HG03442 (cell line): ENCODE data around the gene SPSB1.
A peak's percentile ranks its signal among the peaks of the same experiment; 100 is the strongest.
"Not testable (repeated sequence)": the region's sequence is repeated elsewhere in the genome, so short reads cannot be mapped to it uniquely, and the experiment has no call there.

Source experiments
- ATAC-seq: cut with Tn5 transposase; IDR thresholded peaks from one replicate; pipeline ENCODE4 v1.9.1; 2021; ENCODE audit warnings: mild to moderate bottlenecking, moderate library complexity; ENCODE audit not compliant: unreplicated experiment

The SPSB1 gene

DNA sequence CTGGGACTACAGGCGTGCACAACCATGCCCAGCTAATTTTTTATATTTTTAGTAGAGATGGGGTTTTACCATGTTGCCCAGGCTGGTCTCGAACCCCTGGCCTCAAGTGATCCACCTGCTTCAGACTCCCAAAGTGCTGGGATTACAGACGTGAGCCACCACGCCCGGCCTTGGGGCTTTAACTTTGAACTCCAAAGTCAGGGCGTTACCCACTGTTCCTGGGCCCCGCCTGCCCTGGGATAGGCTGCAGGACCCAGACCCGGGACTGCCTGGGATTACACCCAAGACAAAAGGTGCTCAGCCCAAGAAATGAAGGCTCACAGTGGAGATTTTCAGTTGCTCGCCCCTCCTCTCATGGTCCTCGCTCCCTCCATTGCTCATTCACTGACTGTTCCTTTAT is 92.7 kb downstream of the SPSB1 start:
- ATAC-seq, result not testable (repeated sequence)

DNA sequence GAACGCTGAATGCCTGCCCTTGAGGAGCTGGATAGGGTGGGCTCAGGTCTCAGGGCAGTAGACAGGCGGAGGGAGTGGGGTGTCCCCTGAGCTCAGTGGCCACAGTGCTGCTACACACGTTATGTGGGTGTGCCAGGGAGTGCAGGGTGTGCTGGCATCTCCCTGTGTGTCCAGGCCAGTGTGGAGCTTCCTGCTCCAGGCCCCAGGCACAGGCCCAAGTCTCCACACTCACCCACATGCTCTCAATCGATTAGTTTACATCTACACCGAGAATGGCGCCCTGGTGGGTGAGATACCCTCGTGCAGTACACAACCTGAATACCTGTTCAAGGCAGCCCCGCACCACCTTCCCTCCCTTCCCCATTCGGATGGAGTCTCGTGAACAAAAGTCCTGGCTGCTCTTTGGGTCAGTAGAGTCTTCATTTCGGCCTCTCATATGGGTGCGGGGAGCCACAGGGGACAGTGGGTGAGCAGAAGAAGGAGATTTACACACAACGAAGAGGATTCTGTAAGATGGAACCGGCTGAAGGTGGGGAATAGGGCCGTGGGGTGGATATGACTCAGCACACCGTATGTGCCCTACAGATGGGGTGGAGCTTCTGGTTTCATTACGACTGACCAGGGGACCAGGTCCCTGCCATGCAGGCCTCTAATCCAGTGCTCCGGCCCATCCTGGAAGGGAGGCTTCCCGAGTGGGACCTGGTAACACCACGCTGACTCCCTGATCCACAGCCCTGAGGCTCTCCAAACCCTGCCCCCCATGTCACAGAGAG is 93.3 kb downstream of the SPSB1 start:
- ATAC-seq, result peak; percentile 42

DNA sequence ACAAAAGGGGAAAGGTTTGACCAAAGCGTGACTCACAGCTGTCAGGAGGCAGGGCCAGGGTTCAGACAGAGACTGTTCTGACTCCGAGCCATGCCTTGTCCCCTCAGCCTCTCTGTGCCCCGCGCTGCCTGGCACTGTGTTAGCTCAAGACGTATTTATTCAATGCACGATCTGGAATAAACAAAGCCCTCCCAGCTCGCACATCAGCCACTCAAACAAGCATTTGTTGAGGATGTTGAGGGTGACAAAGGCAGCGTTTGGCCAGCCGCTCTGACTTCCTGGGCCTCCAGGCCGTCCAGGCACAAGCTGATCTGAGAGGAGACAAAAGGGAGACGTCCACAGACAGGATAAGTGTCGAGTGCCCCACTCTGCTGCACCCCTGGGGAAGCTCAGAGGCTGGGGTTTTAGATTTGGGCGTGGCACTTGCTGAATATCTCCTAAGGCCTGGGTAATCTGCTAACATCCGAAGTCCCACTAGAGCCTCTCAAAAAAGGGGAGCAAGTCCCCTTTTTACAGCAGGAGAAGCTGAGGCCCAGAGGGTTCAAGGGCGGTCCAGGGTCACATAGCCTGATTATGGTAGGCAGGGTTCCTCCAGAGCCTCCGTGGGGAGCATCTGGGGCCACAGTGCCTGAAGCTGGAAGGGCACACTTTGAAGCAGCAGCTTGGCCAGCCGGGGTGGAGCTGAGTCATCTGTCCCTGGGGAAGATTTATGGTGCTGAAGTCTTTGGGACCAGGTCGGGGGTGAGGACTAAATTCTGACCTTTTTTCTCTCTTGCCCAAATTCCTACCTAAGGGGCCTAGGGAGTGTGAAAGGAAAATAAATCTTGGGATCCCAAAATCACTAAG is 95.9 kb downstream of the SPSB1 start:
- no peak for ATAC-seq

DNA sequence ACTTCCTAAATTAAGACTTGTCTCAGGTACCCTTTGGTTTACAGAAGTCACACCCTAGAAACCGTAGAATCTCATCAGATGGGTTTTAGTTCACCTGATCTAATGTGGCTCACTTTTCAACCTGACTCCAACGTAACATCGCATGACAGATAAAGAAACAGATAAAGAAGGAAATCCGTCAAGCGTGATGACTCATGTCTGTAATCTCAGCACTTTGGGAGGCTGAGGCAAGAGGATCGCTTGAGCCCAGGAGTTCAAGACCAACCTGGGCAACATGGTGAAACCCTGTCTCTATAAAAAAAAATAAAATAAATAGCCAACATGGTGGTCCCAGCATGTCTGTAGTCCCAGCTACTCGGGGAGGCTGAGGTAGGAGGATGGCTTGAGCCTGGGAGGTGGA is 97.3 kb downstream of the SPSB1 start:
- no peak for ATAC-seq

DNA sequence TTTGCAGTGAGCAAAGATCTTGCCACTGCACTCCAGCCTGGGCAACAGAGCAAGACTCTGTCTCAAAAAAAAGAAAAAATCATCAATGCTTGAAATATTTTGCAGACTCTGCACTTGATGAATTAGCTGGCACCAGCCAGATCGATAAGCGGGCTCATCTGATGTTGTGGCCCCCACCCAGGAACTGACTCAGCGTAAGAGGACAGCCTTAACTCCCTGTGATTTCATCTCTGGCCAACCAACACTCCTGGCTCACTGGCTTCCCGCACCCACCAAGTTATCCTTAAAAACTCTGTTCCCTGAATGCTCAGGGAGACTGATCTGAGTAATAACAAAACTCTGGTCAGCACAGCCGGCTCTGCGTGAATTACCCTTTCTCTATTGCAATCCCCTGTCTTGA is 98.9 kb downstream of the SPSB1 start:
- ATAC-seq, result no peak

DNA sequence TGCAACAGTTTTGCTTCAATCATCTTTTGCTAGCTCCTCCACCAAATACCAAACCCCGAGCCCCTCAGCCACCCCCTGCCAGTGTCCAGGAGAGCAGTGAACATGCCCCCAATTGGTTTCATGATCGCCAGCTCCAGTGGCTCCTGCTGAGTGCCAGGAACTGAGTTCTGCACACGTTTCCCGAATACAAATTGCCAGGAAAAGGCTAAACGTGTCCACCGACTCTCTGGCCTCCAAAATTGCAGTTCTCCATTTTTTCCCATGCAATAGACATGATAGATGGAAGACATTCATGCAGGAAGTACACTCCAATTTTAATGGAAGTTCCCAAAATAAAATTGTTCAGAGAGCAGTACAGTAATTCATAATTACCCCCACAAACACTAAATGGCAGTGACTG is 101.3 kb downstream of the SPSB1 start:
- ATAC-seq, result no peak

DNA sequence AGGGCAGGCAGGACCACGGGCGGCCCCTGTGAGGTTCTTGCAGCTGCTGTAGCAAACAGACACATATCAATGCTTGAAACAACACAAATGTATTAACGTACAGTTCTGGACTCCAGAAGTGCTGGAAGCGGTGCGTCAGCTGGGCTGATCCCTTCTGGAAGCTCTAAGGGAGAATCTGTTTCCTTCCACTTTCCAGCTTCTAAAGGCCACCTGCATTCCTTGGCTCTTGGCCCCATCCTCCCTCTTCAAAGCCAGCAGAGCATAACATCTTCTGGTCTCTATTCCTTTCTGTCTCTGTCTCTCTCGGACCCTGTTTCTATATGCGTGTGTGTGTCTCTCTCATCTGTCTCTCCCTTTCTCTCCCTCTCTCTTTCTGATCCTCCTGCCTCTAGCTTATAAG is 102.3 kb downstream of the SPSB1 start:
- ATAC-seq, result no peak

DNA sequence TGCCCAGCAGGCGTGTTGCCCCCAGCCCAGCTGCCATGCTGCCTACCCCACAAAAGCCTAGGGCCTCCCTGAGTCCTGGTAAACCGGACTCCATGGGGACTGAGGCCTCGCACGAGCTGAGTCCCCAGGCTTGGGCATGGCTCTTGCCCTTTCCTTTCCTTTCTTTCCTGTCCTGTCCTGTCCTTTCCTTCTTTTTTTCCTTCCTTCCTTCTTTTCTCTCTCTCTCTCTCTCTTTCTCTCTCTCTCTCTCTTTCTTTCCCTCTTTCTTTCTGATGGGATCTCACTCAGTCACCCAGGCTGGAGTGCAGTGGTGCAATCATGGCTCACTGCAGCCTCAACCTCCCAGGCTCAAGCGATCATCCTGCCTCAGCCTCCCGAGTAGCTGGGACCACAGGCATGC is 104.4 kb downstream of the SPSB1 start:
- no peak for ATAC-seq

DNA sequence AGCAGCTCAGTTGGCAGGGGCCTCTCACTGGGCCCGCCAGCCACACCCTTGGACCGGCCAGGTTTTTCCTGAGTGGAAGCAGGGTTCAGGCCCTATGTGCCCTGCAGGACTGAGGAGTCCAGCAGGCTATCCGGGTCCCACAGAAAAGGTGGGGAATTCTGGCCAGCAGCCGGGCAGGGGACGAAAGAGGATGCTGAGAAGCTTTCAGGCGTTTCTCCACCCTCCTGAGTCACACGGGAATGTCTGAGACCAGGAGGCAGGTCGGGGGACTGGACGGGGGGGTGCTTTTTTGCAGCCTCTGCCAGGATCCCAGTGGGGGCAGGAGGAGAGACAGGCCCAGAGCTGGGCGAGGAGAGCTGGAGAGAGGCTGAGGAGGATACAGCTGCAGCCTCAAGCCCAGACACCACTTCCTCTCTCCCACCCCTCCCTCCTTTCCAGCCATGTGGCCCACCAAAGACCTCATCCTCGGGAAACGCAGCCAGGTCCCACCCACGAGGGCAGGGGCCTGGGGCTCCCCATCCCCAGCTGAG is 105.4 kb downstream of the SPSB1 start:
- no peak for ATAC-seq

DNA sequence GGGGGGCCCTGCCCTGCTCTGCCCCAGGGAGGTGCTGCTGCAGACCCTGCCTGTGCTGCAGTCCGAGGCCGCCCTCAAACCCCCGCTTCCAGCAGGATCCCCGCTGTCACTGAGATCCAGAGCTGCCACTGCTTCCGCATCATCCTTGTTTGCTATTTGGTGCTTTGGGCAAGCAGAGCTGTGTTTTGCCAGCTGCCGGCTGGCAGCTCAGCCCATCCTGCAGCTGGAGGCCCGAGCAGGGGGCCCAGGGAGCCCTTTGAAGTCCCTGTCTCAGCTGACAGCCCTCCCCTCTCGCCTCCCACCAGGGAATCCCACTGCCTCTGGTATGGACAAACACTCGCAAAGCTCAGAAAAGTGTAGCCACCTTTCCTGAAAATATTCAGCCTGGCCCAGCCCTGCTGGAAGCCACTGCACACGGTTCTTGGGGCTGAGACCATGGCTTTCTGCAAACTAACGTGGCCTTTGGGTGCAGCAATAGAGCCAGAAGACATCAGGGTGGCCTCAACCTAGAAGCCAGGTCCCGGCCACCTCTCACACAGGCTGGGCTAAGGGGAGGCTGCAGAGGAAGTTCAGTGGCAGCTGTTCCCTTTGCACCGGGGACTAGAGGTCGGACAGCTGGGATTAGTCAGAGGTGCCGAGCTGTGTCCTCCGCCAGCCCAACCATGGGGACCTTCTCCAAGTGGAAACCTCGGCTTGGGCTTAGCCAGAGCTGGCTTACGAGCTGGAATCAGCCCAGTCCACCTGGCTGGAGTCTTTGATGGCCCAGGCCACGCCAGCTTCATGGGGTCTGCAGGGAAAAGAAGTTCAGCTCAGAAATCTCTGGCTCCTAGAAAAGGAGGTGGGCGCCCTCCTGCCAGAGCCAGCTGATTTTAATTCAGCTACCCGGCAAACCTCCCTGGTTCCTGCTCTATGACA is 107.1 kb downstream of the SPSB1 start:
- ATAC-seq, result no peak

DNA sequence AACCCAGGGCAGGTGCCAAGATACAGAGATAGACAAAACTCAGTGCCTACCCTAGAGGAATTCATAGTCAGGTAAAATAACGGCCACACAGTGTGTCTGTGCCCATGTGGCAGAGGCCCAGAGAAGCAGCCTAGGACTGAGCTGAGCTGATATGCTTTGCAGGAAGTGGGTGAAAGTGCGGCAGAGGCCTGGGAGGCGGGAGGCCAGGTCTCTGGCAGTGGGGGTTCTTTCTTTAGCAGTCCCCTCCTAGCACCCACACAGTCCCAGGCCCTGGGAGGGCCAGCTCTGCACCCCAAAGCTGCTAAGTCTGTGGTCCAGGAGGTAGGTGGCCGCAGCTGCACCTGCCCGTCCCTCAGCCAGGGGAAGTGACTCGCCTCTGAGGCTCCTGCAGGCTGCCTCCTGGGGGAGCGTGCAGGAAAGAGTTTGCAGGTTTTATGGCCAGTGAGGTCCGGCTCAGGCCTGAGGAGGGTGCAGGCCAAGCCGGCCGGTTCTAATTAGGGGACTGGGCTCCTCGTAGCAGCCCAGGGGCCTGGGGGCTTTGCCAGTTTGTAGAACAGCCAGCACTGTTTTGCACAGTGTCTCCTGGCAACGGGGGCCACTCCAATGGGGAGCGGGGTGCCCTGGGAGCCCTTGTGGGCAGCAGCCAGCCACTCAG is 107.9 kb downstream of the SPSB1 start:
- ATAC-seq, result no peak

DNA sequence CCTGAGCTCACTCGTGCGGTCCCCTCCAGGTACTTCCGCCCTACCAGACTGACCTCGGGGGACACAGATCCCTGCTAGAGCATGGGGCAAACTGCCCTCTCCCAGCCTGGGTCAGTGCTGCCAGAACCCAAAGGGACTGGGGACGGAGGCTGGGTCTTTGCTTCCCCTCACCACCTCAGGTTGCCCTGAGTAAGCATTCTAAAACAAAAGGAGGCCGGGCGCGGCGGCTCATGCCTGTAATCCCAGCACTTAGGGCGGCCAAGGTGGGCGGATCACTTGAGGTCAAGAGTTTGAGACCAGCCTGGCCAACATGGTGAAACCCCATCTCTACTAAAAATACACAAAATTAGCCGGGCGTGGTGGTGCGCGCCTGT is 108.4 kb downstream of the SPSB1 start:
- no peak for ATAC-seq

DNA sequence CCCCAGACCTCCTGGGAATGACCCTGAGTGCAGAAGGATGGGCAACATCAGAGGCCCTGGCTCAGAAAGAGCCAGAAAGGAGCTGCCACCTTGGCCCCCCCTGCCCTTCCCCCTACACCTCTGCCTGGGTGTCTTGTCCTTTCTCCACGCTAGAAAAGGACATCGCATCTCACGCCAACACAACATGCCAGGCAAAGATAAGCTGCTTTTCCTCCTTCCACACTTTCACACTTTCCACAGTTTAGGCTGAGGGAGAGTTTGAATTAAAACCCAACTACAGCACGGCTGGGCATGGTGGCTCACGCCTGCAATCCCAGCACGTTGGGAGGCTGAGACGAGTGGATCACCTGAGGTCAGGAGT is 109.5 kb downstream of the SPSB1 start:
- ATAC-seq, result no peak

DNA sequence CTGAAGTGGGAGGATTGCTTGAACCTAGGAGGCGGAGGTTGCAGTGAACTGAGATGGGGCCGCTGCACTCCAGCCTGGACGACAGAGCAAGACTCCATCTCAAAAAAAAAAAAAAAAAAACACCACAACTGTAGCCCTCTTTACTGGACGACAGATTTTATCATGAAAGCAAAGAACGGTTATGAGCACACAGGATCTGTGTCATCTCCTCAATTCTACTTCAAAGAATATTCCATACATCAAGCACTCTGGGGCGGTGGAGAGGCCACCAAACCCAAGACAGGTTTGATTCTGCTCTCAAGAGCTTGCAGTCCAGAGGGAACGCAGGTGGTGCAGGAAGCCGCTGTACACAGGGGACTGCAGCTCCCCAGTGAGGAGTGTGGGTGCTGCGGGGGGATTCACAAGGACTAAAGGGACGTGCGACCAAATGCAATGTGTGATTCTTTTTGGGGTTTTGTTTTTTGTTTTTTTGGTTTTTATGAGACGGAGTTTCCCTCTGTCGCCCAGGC is 110.1 kb downstream of the SPSB1 start:
- no peak for ATAC-seq

DNA sequence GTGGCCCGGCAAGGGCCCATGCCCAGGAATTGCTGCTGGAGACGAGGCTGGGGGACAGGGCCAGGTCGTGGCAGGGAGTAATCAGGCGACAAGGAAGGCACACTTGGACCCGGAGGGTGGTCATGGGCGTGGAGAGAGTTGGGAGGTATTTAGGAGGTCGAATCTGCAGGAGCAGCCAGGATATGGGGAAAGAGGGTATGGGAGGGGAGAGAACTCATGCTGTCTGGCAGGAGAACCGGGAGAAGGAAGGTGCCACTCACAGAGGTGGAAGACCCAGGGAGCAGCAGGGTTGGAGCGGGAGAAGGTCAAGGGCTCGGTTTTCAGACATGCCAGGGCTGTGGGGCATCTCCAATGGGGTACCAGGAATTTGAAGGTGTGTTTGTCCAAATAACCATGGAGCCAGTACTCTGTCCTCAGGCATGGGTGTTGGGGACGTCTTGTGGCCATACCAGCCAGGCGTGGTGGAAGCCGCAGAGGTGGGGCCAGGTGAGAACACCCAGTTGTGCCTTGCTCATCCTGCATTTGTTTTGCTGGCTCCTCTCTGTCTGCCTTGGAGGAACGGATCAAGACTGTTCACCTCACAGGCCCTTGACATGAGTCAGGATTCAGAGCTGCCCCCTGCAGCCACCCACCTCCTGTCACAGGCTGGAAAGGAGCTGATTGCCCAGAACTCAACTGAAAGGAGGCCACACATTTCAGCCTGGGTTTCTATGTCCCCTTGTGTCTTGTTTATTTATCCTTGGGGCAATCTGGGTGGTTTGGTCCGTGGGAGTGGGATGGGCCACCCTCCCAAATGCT is 111.6 kb downstream of the SPSB1 start:
- ATAC-seq, result no peak

DNA sequence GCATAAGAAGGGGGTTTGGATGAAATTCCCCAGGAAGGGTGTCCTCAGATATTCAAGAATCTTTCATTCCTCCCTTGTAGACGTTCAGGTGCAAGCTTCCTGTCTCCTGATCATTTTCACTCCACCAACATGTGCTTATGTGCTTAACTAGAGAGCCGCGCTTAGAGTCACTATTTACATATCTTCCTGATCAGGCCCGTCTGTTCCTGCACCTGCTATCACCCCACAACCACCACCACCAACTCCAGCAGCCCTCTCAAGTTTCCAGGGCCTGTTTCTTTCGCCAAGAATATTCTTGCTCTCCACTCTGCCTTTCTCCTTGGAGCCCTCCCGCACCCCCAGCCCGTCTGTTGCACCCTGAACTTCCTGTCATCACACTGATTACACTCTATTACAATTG is 113.4 kb downstream of the SPSB1 start:
- no peak for ATAC-seq

DNA sequence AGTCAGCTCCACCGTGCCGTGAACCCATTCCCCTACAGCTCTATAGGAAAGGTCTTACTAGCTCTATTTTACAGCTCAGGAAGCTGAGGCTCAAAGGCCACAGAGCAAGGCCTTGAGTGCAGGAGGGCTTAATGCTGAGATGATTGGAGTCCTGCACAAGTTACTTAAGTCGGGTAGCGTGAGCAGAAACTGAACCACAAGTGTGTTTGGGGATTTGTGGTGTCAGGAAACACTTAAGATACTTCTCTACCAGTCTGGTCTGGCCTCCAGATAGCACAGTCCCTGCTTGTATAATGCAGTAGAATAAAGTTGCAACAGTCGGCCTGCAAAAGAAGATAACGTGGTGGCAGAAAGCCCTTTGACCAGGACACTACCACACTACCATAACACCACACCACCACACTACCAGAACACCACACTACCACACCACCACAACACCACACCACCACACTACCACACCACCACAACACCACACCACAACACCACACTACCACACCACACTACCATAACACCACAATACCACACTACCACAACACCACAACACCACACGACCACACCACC is 118.1 kb downstream of the SPSB1 start:
- no peak for ATAC-seq

DNA sequence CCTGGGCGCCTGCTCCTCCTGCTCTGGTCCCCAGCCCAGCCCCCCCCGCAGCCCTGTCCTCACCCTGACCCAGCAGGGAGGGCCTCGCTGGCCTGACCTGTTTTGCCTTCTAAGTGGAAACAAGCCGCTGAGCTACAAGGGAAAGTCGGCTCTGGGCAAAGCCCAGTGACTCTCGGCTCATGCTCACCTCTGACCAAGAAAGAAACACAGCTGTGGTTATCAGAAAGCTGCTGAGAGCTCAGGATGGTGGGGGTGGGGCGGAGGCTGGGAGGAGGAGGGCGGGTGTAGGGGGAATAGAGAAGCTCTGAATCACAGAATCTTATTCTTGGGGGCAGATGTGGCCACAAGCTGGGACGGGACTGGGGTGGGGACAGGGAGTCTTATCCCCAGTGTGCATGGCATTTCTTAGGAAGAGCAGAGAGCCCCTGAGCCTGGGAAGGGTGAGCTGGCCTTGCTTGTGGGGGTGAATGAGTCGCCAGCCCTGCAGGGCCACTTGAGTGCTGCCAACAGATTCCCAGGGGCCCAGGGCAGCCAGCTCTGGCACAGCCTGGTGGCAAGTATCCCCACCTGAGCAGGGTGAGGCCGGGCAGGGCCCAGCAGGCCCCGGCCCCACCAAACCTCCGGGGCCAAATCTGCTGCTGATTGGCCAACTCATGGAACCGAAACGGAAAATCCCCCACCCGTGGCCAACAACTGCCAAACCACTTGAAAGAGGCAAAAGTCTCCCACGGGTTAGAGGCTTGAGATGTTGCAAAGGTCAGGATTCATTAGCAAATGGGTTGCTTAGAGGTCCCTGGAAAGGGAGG is 120.6 kb downstream of the SPSB1 start:
- peak; percentile 53 for ATAC-seq

DNA sequence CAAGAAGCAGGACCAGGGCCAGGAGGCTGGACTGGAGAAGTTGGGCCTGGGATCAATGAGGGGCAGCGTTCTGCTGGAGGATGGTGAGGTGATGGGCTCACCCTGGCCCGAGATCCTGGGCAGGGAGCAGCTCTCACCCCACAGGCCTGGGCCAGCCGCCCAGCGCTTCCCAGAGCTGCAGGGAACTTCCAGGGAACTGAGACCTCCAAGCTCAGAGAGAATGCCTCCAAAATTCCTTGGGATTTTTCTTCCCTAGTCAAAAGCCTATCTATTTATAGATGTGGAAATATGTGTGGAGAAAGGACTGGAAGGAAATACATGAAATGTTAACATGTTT is 121.2 kb downstream of the SPSB1 start:
- peak; percentile 2 for ATAC-seq
